K562 (cell line): ENCODE measurements around the gene LRCOL1. TPM values are rescaled to one million over a fixed set of nuclear protein-coding genes. Genes with fewer than 3 reads are reported as not detected.

ENCODE experiments used
- ATAC-seq: fragments of 200-7000 bp; cut with Tn5 transposase; 3 replicates; pipeline ENCODE4 v1.9.1; 2020; ENCODE audit warnings: moderate library complexity
- BruUV-seq: library from RNA; stranded (reverse); fragments of 400-500 nt; replicated peaks from 2 replicates; lab custom pipeline; 2021; lab: Mats Ljungman, UMichigan
- CTCF ChIA-PET: fragments of 300-600 bp; formaldehyde crosslinking; extraction: SDS; loops from one replicate; lab custom pipeline; 2021; ENCODE audit warnings: low intra/inter-chr PET ratio; lab: Yijun Ruan, JAX
- POLR2A ChIA-PET: fragments of 300-600, 350-650 bp; sonication (Branson Sonifier 250); formaldehyde crosslinking; extraction: SDS; loops from one replicate; lab custom pipeline; 2021; ENCODE audit warnings: antibody characterized with exemption, inconsistent platforms; lab: Yijun Ruan, JAX
- DNase-seq, 4 experiments: peaks; one replicate each; pipeline versions ENCODE4 v3.0.0 to v3.0.0-alpha.2; 2011 to 2018; ENCODE audit warnings: low spot score in 3 of 4, mixed read lengths in 3 of 4; ENCODE audit errors: extremely low read depth in 1 of 4
- FAIRE-seq: peaks from 2 replicates; lab custom pipeline; 2011; peaks lifted over from hg19 to GRCh38; lab: Jason Lieb, UNC
- H2AFZ ChIP-seq: 2 replicates; pipeline ENCODE4 v1.6.0; 2011; ENCODE audit warnings: low read depth, low read length, control low read depth, inconsistent platforms
- H3K27ac ChIP-seq: fragments of 200-600 bp; 3 replicates; pipeline ENCODE4 v1.8.0; 2011; ENCODE audit warnings: low read depth, mild to moderate bottlenecking, control low read depth, inconsistent platforms, low read length, moderate library complexity, mixed read lengths; ENCODE audit errors: extremely low read depth
- H3K27me3 ChIP-seq, 2 experiments: fragments of 300-600 bp in 1 of 2; 2 replicates in 1 of 2; 3 replicates in 1 of 2; pipeline versions ENCODE4 v1.6.0 to v1.8.0; 2011; ENCODE audit warnings: inconsistent platforms in 2 of 2, low read length in 2 of 2, mild to moderate bottlenecking in 1 of 2, mixed read lengths in 1 of 2, moderate library complexity in 1 of 2; ENCODE audit not compliant: control insufficient read depth in 2 of 2, insufficient read depth in 2 of 2
- H3K36me3 ChIP-seq: fragments of 300-600 bp; 3 replicates; pipeline ENCODE4 v1.8.0; 2011; ENCODE audit warnings: mild to moderate bottlenecking, low read length, inconsistent platforms; ENCODE audit not compliant: control insufficient read depth, insufficient read depth
- H3K4me1 ChIP-seq, 2 experiments: fragments of 200-600 bp in 1 of 2; replicated peaks in 1 of 2; 2 replicates in 1 of 2; 3 replicates in 1 of 2; pipeline versions ENCODE4 v1.5.1 to v1.8.0; 2011; ENCODE audit warnings: inconsistent platforms in 2 of 2, low read length in 2 of 2, mild to moderate bottlenecking in 1 of 2, mixed read lengths in 1 of 2, moderate library complexity in 1 of 2; ENCODE audit not compliant: control insufficient read depth in 2 of 2, insufficient read depth in 2 of 2
- H3K4me2 ChIP-seq: 2 replicates; pipeline ENCODE4 v1.6.1; 2011; ENCODE audit warnings: low read length, control low read depth, inconsistent platforms, mixed read lengths; ENCODE audit not compliant: insufficient read depth
- H3K4me3 ChIP-seq: fragments of 200-600 bp; sonication (generic), shearing (Covaris generic); 2 replicates; pipeline ENCODE4 v1.5.1; 2016; ENCODE audit warnings: control low read depth, inconsistent platforms
- H3K79me2 ChIP-seq: fragments of 200-600 bp; 3 replicates; pipeline ENCODE4 v1.8.0; 2011; ENCODE audit warnings: low read length, inconsistent platforms; ENCODE audit not compliant: control insufficient read depth, insufficient read depth
- H3K9ac ChIP-seq, 2 experiments: 2 replicates each; pipeline versions ENCODE4 v1.6.0 to v1.6.1; 2011; ENCODE audit warnings: low read depth in 2 of 2, low read length in 2 of 2, control low read depth in 1 of 2, inconsistent platforms in 1 of 2, mild to moderate bottlenecking in 1 of 2, mixed read lengths in 1 of 2; ENCODE audit not compliant: insufficient read depth in 1 of 2
- H3K9me1 ChIP-seq: one replicate; pipeline ENCODE4 v1.6.0; 2011; ENCODE audit warnings: inconsistent platforms, mild to moderate bottlenecking, low read length, moderate library complexity; ENCODE audit not compliant: control insufficient read depth, insufficient read depth
- H3K9me3 ChIP-seq: replicated peaks from 2 replicates; pipeline ENCODE4 v1.5.1; 2011; ENCODE audit warnings: low read depth, low read length, inconsistent platforms; ENCODE audit not compliant: control insufficient read depth, insufficient read depth
- H4K20me1 ChIP-seq: replicated peaks from 2 replicates; pipeline ENCODE4 v1.6.1; 2011; ENCODE audit warnings: low read length, inconsistent platforms, mixed read lengths; ENCODE audit not compliant: control insufficient read depth, insufficient read depth
- POLR3A ChIP-seq: IDR thresholded peaks from 2 replicates; pipeline ENCODE4 v1.6.1; 2011; ENCODE audit warnings: borderline replicate concordance, mild to moderate bottlenecking, moderate library complexity; ENCODE audit not compliant: insufficient read length, insufficient read depth; ENCODE audit errors: extremely low read depth
- SP2 ChIP-seq: IDR thresholded peaks from 2 replicates; pipeline ENCODE4 v1.6.1; 2011; ENCODE audit warnings: mild to moderate bottlenecking, low read depth, low read length, moderate library complexity; ENCODE audit not compliant: poor library complexity, severe bottlenecking; ENCODE audit errors: extremely low read depth
- WGBS: fragments of 100-300 bp; shearing (Covaris generic); methylation state at CpG from one replicate; pipeline ENCODE4 v1.1.6; 2016; ENCODE audit warnings: low coverage, mixed read lengths; ENCODE audit not compliant: insufficient coverage; ENCODE audit errors: missing lambda C conversion rate; 5-methylcytosine and 5-hydroxymethylcytosine counted together
- in situ Hi-C: fragments of 300-500 bp; cut with MboI; formaldehyde crosslinking; loops from 4 replicates; pipeline ENCODE4 v1.15.0; 2018; ENCODE audit warnings: inconsistent platforms, mixed read lengths
- intact Hi-C: fragments of 100-400 bp; cut with micrococcal nuclease; formaldehyde crosslinking; loops from 2 replicates; pipeline ENCODE4 v1.14.2; 2022
- polyA plus RNA-seq, 8 experiments: library from polyadenylated mRNA; depleted of rRNA in 4 of 8; stranded (reverse) in 5 of 8; unstranded in 3 of 8; fragments of >200 nt; fragmentation: Nextera tagmentation in 2 of 8; fragmentation: Illumina TruSeq in 1 of 8; extraction: Ambion mirVana in 2 of 8; extraction: Trizol in 1 of 8; gene quantifications; 2 replicates each; pipeline versions ENCODE4 v1.2.1 to v1.2.3, GENCODE V29; 2011 to 2014; ENCODE audit warnings: inconsistent platforms in 1 of 8, missing spikeins in 1 of 8
- total RNA-seq, 7 experiments: library from RNA; depleted of rRNA in 6 of 7; stranded (reverse); fragments of >200 nt in 6 of 7; fragmentation: Illumina TruSeq in 2 of 7; extraction: Trizol in 2 of 7; gene quantifications; 2 replicates each; pipeline versions ENCODE4 v1.2.1 to v1.2.3, GENCODE V29; 2011 to 2021; ENCODE audit warnings: low replicate concordance in 1 of 7
- TF ChIP-seq, protein P1 (sequence below): sonication (generic); formaldehyde crosslinking; IDR thresholded peaks from 2 replicates; pipeline ENCODE4 v1.4.0; 2020; ENCODE audit warnings: mild to moderate bottlenecking, missing genetic modification reagents

Gene LRCOL1
- total and polyA plus RNA-seq, 9 of the 15 experiments (the other 6 are each of a cell fraction or from before 2014, with no cell fraction given): not detected

DNA sequence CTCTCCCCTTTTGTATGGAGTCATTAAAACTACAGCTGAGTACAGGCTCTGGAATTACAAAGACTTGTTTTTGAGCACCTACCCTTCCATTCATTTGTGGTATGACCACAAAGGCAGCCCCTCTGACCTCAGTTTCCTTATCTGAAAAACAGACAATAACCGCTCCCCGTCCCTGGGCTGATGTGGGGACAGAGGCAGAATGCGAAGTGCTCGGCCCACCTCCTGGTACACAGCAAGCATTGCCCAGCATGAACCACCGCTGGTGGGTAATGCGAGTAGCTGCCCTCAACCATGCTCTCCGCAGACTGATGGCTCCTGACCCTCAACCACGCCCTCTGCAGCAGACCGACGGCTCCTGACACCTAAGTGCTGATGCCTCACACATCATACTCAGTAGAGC is 30.6 kb upstream of the LRCOL1 start:
- no peak for ATAC-seq
- no peak for TF ChIP-seq SP2
- TF ChIP-seq, protein P1, sequence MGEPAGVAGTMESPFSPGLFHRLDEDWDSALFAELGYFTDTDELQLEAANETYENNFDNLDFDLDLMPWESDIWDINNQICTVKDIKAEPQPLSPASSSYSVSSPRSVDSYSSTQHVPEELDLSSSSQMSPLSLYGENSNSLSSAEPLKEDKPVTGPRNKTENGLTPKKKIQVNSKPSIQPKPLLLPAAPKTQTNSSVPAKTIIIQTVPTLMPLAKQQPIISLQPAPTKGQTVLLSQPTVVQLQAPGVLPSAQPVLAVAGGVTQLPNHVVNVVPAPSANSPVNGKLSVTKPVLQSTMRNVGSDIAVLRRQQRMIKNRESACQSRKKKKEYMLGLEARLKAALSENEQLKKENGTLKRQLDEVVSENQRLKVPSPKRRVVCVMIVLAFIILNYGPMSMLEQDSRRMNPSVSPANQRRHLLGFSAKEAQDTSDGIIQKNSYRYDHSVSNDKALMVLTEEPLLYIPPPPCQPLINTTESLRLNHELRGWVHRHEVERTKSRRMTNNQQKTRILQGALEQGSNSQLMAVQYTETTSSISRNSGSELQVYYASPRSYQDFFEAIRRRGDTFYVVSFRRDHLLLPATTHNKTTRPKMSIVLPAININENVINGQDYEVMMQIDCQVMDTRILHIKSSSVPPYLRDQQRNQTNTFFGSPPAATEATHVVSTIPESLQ: no peak
- TF ChIP-seq POLR3A: no peak
- H3K4me2 ChIP-seq: no peak overlapping the region
- H2AFZ ChIP-seq: no peak overlapping the region
- 80% methylated on average over 10 of the region's 10 CpGs for WGBS
- no peaks in the 10 kb centered on the region for H3K27me3 ChIP-seq
- peaks cover 0 to 6% of the 10 kb centered on the region in 2 experiments; a peak in 2 of 5 replicates for H3K4me1 ChIP-seq
- H3K36me3 ChIP-seq: peaks cover 93% of the 10 kb centered on the region
- ChIA-PET CTCF (no interaction called here), POLR2A (interaction anchor here (0.6 kb wide), 1 partner anchor 182 kb away, joined by 3 read pairs; no protein-coding TSS in a partner anchor)
- no peak overlapping the region for H3K27ac ChIP-seq
- no peaks in the 10 kb centered on the region for H3K9me3 ChIP-seq
- no peak overlapping the region for H3K4me3 ChIP-seq
- no peak for FAIRE-seq
- H3K9ac ChIP-seq: no peak overlapping the region
- BruUV-seq: no TSS peak
- H4K20me1 ChIP-seq: peaks cover 10% of the 10 kb centered on the region; the same call in 1 of the 2 replicates
- no peaks in the 10 kb centered on the region for H3K9me1 ChIP-seq
- H3K79me2 ChIP-seq: no peaks in the 10 kb centered on the region; the same call in 2 of the 3 replicates
- intact Hi-C loops (no loop called here), in situ Hi-C loops (no loop called here)
- DNase-seq: no peak
